GM10847 (cell line): ENCODE data around the gene TEDC2.

ENCODE experiments used
- POLR2A ChIP-seq: IDR thresholded peaks from 2 replicates; pipeline ENCODE4 v1.6.1; 2011; ENCODE audit not compliant: insufficient read length; ENCODE audit errors: extremely low read depth

TEDC2 gene

GRCh38 chr16:2429771-2430663 is 29.9 kb upstream of the TEDC2 start:
- TF ChIP-seq POLR2A, result no peak

DNA sequence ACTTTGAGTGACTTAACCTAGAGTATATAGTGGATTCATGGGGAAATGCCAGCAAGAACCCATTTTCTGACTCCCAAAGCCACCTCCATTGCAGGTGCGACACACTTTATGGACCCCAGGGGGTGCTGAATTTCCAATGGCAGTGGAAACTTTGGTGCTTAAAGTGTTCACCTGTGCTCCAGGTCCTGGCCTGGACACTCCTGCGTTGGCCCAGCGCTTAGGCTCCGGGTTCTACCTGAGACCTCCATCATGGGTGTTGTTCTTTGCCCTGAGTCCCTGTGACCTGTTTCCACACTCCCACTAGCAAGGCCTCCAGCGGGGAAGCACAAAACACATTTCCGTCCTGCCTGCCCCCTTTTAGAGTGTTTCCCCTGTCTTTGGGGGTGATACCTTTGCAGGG is 27.6 kb upstream of the TEDC2 start:
- no peak for TF ChIP-seq POLR2A

GRCh38 chr16:2432801-2433505 is 27.0 kb upstream of the TEDC2 start:
- TF ChIP-seq POLR2A, result no peak

GRCh38 chr16:2436110-2436509 is 23.8 kb upstream of the TEDC2 start:
- no peak for TF ChIP-seq POLR2A

- TF ChIP-seq POLR2A, result no peak
Measured at GRCh38 chr16:2437032-2437790, 22.7 kb upstream of the TEDC2 start.

DNA sequence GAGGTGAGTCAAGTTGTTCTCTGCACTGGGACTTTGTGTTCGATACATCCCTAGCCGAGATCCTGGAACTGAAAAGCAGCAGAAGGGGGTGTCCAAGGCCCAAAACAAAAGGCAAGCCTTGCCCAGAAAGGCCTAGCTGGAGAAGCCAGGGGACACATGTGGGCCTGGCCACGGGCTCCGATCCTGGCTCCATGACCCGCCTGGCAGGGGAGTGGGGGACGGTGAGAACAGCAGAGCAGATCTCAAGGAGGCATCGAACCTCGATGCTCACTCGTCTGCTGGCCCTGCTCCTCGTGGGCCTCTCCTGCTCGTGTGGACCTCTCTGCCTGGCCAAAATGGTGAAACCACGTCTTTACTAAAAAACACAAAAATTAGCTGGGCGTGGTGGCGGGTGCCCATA is 21.8 kb upstream of the TEDC2 start:
- TF ChIP-seq POLR2A, result no peak

GRCh38 chr16:2439598-2439997 is 20.3 kb upstream of the TEDC2 start:
- no peak for TF ChIP-seq POLR2A

- no peak for TF ChIP-seq POLR2A
Measured at GRCh38 chr16:2443555-2443954, 16.4 kb upstream of the TEDC2 start.

DNA sequence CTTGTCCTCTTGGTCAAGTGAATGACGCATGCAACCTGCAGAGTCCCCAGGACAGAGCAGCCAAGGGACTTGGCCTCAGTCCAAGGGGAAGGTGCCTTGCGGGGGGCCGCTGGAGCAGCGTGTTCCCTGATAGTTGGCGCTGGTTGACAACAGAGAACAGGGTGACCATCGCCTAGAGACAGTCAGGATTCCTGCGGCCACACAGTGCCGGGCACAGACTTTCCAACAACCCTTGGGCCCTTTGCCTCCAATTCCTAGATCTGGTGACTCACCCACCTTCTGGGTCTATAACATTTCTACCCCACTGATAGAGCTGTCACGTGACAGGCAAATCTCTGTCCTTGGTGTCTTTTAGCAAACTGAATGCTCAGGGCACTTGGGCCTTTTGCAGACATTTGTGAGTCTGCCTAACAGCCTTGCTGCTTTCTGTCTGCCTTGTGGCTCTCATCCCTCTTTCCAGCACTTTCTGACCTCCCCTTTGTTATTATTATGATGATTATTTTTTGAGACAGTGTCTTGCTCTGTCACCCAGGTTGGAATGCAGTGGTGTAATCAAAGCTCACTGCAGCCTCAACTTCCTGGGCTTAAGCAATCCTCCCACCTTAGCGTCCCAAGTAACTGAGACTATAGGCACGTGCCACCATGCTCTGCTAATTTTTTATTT is 11.9 kb upstream of the TEDC2 start:
- TF ChIP-seq POLR2A, result no peak

GRCh38 chr16:2449118-2449517 is 10.8 kb upstream of the TEDC2 start:
- TF ChIP-seq POLR2A, result no peak

DNA sequence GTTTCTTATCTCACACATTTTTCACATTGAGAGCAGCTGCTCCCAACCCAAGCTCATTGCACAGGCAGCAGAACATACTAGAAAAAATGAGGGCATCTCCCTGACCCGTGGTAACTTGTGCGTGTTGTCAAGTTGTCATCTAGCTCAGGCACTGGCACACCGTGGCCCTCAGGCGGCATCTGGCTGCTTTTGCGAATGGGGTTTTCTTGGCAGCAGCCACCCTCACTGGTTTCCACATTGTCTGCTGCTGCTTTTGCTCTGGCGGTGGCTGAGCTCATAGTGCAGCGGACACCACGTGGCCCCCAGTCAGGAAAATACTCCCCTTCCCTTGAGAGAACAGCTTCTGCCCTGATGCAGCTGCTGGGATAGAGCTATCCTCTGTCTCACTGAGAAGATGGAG is 9.4 kb upstream of the TEDC2 start:
- no peak for TF ChIP-seq POLR2A

- TF ChIP-seq POLR2A, result no peak
Measured at GRCh38 chr16:2450975-2451381, 8.9 kb upstream of the TEDC2 start.

GRCh38 chr16:2451851-2452320 is 8.0 kb upstream of the TEDC2 start:
- no peak for TF ChIP-seq POLR2A

GRCh38 chr16:2452650-2453049 is 7.3 kb upstream of the TEDC2 start:
- TF ChIP-seq POLR2A, result no peak

DNA sequence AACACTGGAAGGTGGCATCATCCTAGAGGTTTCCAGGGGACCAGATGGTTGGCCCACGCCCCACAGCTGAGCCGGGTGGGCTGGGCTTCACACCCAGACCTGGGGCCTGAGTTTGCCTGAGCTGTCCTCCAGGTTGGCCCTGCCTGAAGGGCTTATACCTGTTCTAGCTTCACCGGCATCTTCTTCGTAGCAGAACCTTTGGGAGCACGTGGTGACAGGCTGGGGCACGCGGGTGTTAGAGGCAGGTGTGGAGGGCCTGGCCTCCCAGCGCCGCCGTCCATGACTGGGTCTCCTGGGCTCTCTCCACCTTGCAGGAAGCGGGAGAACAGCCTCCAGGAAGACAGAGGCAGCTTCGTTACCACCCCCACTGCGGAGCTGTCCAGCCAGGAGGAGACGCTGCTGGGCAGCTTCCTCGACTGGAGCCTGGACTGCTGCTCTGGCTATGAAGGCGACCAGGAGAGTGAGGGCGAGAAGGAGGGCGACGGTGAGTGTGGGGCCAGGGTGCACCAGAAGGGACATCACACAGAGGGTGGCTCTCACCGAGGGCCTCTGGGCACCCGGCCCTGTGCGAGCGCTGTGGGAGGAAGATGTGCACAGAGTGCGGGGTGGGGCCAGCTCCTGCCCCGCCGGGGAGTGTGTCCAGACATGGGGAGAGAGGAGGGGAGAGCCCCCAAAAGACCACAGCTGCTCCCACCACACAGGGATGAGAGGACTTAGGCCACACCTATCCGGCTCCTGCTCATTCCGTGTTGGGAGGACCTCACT is 4.6 kb upstream of the TEDC2 start:
- TF ChIP-seq POLR2A, result no peak
